SK-N-SH treated with all-trans-retinoic acid at 6 μM for 48 hours (cell line): ENCODE results near the gene LCTL.
"Not testable (repeated sequence)": the region's sequence is repeated elsewhere in the genome, so short reads cannot be mapped to it uniquely, and the experiment has no call there.

ENCODE experiments used
- ATAC-seq: fragments of 200-7000 bp; cut with Tn5 transposase; 3 replicates; pipeline ENCODE4 v1.9.1; 2020; ENCODE audit warnings: mild to moderate bottlenecking, moderate library complexity
- ARNTL ChIP-seq: fragments of 450-650 bp; formaldehyde crosslinking; IDR thresholded peaks from 2 replicates; pipeline ENCODE4 v1.5.0; 2020; ENCODE audit warnings: low read depth, mild to moderate bottlenecking, moderate library complexity, borderline replicate concordance
- BACH2 ChIP-seq: fragments of 250-450 bp; sonication (Bioruptor Pico); IDR thresholded peaks from 2 replicates; pipeline ENCODE4 v1.9.0; 2021; ENCODE audit warnings: mild to moderate bottlenecking, borderline replicate concordance
- CREB5 ChIP-seq: fragments of 250-450 bp; sonication (Bioruptor Pico); IDR thresholded peaks from 2 replicates; pipeline ENCODE4 v1.5.1; 2020; ENCODE audit warnings: low read depth, mild to moderate bottlenecking, moderate library complexity
- CSDC2 ChIP-seq: fragments of 250-450 bp; sonication (Bioruptor Pico); IDR thresholded peaks from 2 replicates; pipeline ENCODE4 v1.5.0; 2020; ENCODE audit warnings: mild to moderate bottlenecking, moderate library complexity
- CSRNP3 ChIP-seq: fragments of 250-450 bp; sonication (Bioruptor Pico); IDR thresholded peaks from 2 replicates; pipeline ENCODE4 v1.5.1; 2021; ENCODE audit warnings: mild to moderate bottlenecking, moderate library complexity
- ESRRG ChIP-seq: fragments of 250-450 bp; sonication (Bioruptor Pico); IDR thresholded peaks from 2 replicates; pipeline ENCODE4 v1.6.1; 2021; ENCODE audit warnings: mild to moderate bottlenecking
- GLIS3 ChIP-seq: fragments of 250-450 bp; sonication (Bioruptor Pico); IDR thresholded peaks from 2 replicates; pipeline ENCODE4 v1.5.0; 2020; ENCODE audit warnings: mild to moderate bottlenecking, moderate library complexity
- ISL1 ChIP-seq: fragments of 250-450 bp; sonication (Bioruptor Pico); IDR thresholded peaks from 2 replicates; pipeline ENCODE4 v2.1.2; 2022; ENCODE audit warnings: mild to moderate bottlenecking, moderate library complexity
- OSR1 ChIP-seq: fragments of 250-450 bp; sonication (Bioruptor Pico); IDR thresholded peaks from 2 replicates; pipeline ENCODE4 v1.8.0; 2022; ENCODE audit warnings: moderate library complexity, mild to moderate bottlenecking, inconsistent platforms
- POU6F1 ChIP-seq: fragments of 250-450 bp; sonication (Bioruptor Pico); IDR thresholded peaks from 2 replicates; pipeline ENCODE4 v1.8.0; 2021; ENCODE audit warnings: low read depth, mild to moderate bottlenecking, moderate library complexity, borderline replicate concordance
- PPARA ChIP-seq: fragments of 250-450 bp; sonication (Bioruptor Pico); IDR thresholded peaks from 2 replicates; pipeline ENCODE4 v1.5.0; 2020; ENCODE audit warnings: mild to moderate bottlenecking, borderline replicate concordance
- RARB ChIP-seq: fragments of 250-450 bp; sonication (Bioruptor Pico); IDR thresholded peaks from 2 replicates; pipeline ENCODE4 v1.8.0; 2021; ENCODE audit warnings: mild to moderate bottlenecking, moderate library complexity
- SNAI2 ChIP-seq: fragments of 250-450 bp; sonication (Bioruptor Pico); IDR thresholded peaks from 2 replicates; pipeline ENCODE4 v1.5.0; 2020; ENCODE audit warnings: mild to moderate bottlenecking, moderate library complexity
- TOX ChIP-seq: fragments of 250-450 bp; sonication (Bioruptor Pico); IDR thresholded peaks from 2 replicates; pipeline ENCODE4 v1.8.0; 2021; ENCODE audit warnings: mild to moderate bottlenecking, moderate library complexity, borderline replicate concordance
- TSHZ2 ChIP-seq: fragments of 250-450 bp; sonication (Bioruptor Pico); IDR thresholded peaks from 2 replicates; pipeline ENCODE4 v1.5.0; 2020; ENCODE audit warnings: mild to moderate bottlenecking, moderate library complexity
- ZC3H10 ChIP-seq: fragments of 250-450 bp; sonication (Bioruptor Pico); IDR thresholded peaks from 2 replicates; pipeline ENCODE4 v1.5.1; 2021; ENCODE audit warnings: mild to moderate bottlenecking, moderate library complexity
- ZFP3 ChIP-seq: fragments of 250-450 bp; sonication (Bioruptor Pico); IDR thresholded peaks from 2 replicates; pipeline ENCODE4 v1.5.0; 2020; ENCODE audit warnings: mild to moderate bottlenecking, moderate library complexity
- ZFP30 ChIP-seq: fragments of 450-650 bp; formaldehyde crosslinking; IDR thresholded peaks from 2 replicates; pipeline ENCODE4 v1.5.0; 2022; ENCODE audit warnings: mild to moderate bottlenecking, moderate library complexity
- ZNF565 ChIP-seq: fragments of 450-650 bp; formaldehyde crosslinking; conservative IDR thresholded peaks from 2 replicates; pipeline ENCODE4 v1.5.0; 2020; ENCODE audit warnings: low read depth, mild to moderate bottlenecking, moderate library complexity
- ZNF70 ChIP-seq: fragments of 450-650 bp; formaldehyde crosslinking; IDR thresholded peaks from 2 replicates; pipeline ENCODE4 v1.5.0; 2020; ENCODE audit warnings: mild to moderate bottlenecking, moderate library complexity
- ZNF8 ChIP-seq: fragments of 450-650 bp; formaldehyde crosslinking; IDR thresholded peaks from 2 replicates; pipeline ENCODE4 v1.5.0; 2020; ENCODE audit warnings: mild to moderate bottlenecking, moderate library complexity

Gene LCTL

GRCh38 chr15:66592505-66593218, 26.9 kb upstream of the LCTL start (continued):
- TF ChIP-seq TSHZ2 (CRISPR knock-in tag) = no peak
- TF ChIP-seq CREB5 (CRISPR knock-in tag) = no peak

GRCh38 chr15:66591322-66591862, 25.6 kb upstream of the LCTL start:
- TF ChIP-seq GLIS3 (CRISPR knock-in tag) = no peak
- TF ChIP-seq ZC3H10 (CRISPR knock-in tag) = no peak
- no peak for TF ChIP-seq ISL1 (CRISPR knock-in tag)
- TF ChIP-seq ZFP30 = no peak
- no peak for TF ChIP-seq POU6F1
- no peak for TF ChIP-seq SNAI2 (CRISPR knock-in tag)
- no peak for TF ChIP-seq ZNF70 (CRISPR knock-in tag)
- no peak for TF ChIP-seq RARB (CRISPR knock-in tag)
- no peak for TF ChIP-seq ZNF565 (CRISPR knock-in tag)
- no peak for TF ChIP-seq ARNTL (CRISPR knock-in tag)
- no peak for TF ChIP-seq OSR1 (CRISPR knock-in tag)
- TF ChIP-seq TOX (CRISPR knock-in tag) = no peak
- no peak for TF ChIP-seq CSDC2 (CRISPR knock-in tag)
- TF ChIP-seq CSRNP3 (CRISPR knock-in tag) = no peak
- TF ChIP-seq ESRRG (CRISPR knock-in tag) = no peak
- no peak for TF ChIP-seq ZNF8 (CRISPR knock-in tag)
- TF ChIP-seq ZFP3 (CRISPR knock-in tag) = no peak
- no peak for ATAC-seq

GRCh38 chr15:66590435-66590834, 24.6 kb upstream of the LCTL start:
- no peak for ATAC-seq

GRCh38 chr15:66589429-66589828, 23.6 kb upstream of the LCTL start:
- ATAC-seq = not testable (repeated sequence)

More at GRCh38 chr15:66590435-66590834, 24.6 kb upstream of the LCTL start:
- TF ChIP-seq PPARA (no peak), POU6F1 (no peak), BACH2 (CRISPR knock-in tag) (no peak), ZFP30 (no peak), ARNTL (CRISPR knock-in tag) (no peak), ESRRG (CRISPR knock-in tag) (no peak)
